Measurements from ENCODE around the gene ACAP3. TPM values are rescaled to one million over a fixed set of nuclear protein-coding genes. Genes with fewer than 3 reads are reported as not detected.
A peak's percentile ranks its signal among the peaks of the same experiment; 100 is the strongest.

Gene ACAP3
- total RNA-seq, 1 experiment from 2014 or later: 42.2 TPM

GRCh38 chr1:1273512-1274298 is 34.0 kb downstream of the ACAP3 start, which contains the start of gene UBE2J2 (continued):
- TF ChIP-seq USF1 (CRISPR knock-in tag; IDR thresholded peaks at IDR 0.05) (no peak), ZNF671 (CRISPR knock-in tag; IDR thresholded peaks at IDR 0.05) (no peak), ERG (CRISPR knock-in tag; IDR thresholded peaks at IDR 0.05) (no peak), FOXP1 (CRISPR knock-in tag; IDR thresholded peaks at IDR 0.05; ENCODE audit: borderline replicate concordance) (peak; percentile 76), STAT6 (CRISPR knock-in tag; conservative IDR thresholded peaks at IDR 0.05; ENCODE audit: low read depth) (peak; percentile 83; the same call in 1 of the 2 replicates), TEAD1 (CRISPR knock-in tag; IDR thresholded peaks at IDR 0.05) (peak; percentile 75; the same call in 1 of the 2 replicates), E2F1 (CRISPR knock-in tag; IDR thresholded peaks at IDR 0.05) (no peak)

DNA sequence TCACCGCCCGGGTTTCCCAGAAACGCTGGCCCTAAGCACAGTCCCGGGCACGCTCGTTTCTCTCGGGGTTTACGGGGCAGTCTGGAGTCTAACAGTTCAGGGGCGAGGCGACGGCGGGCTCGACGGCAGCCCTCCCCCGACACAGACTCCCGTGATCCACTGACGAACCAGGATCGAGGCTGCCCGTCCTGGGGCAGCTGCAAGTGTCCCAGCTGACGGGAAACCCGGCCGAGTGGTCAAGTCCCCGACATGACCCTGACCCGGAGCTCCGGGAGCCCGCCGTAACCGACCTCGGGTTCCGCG is 34.6 kb downstream of the ACAP3 start:
- Mint-ChIP-seq H3K27ac (no peak overlapping the region; the same call in 1 of the 2 replicates), H3K4me1 (peaks cover 23% of the 10 kb centered on the region), H3K9me3 (peaks cover 5% of the 10 kb centered on the region), H3K4me3 (peak overlapping the region; percentile 84), H3K36me3 (peaks cover 6% of the 10 kb centered on the region), H3K27me3 (ENCODE audit: low read depth) (no peaks in the 10 kb centered on the region)
- ATAC-seq (no peak), DNase-seq (ENCODE audit: low spot score) (peak; percentile 12)
- ChIA-PET CTCF (interaction anchor here (0.6 to 2.2 kb wide), 13 partner anchors 9 to 209 kb away, joined by 3 to 25 read pairs (median 4); no protein-coding TSS in a partner anchor), POLR2A (interaction anchor here (0.6 to 1.4 kb wide), 3 partner anchors 15 to 227 kb away, joined by 3 to 5 read pairs (median 3); no protein-coding TSS in a partner anchor)
- TF ChIP-seq NFATC4 (CRISPR knock-in tag; IDR thresholded peaks at IDR 0.05) (no peak), STAT6 (CRISPR knock-in tag; conservative IDR thresholded peaks at IDR 0.05; ENCODE audit: low read depth) (no peak), NR3C1 (CRISPR knock-in tag; conservative IDR thresholded peaks at IDR 0.05; ENCODE audit: low read depth) (no peak), NR2C2 (CRISPR knock-in tag; IDR thresholded peaks at IDR 0.05) (no peak), GTF2I (CRISPR knock-in tag; conservative IDR thresholded peaks at IDR 0.05) (no peak), ZNF281 (CRISPR knock-in tag; IDR thresholded peaks at IDR 0.05) (no peak), NR1H2 (CRISPR knock-in tag; IDR thresholded peaks at IDR 0.05) (no peak), AFF4 (CRISPR knock-in tag; IDR thresholded peaks at IDR 0.05; ENCODE audit: borderline replicate concordance) (no peak)
- TF ChIP-seq, protein P1, sequence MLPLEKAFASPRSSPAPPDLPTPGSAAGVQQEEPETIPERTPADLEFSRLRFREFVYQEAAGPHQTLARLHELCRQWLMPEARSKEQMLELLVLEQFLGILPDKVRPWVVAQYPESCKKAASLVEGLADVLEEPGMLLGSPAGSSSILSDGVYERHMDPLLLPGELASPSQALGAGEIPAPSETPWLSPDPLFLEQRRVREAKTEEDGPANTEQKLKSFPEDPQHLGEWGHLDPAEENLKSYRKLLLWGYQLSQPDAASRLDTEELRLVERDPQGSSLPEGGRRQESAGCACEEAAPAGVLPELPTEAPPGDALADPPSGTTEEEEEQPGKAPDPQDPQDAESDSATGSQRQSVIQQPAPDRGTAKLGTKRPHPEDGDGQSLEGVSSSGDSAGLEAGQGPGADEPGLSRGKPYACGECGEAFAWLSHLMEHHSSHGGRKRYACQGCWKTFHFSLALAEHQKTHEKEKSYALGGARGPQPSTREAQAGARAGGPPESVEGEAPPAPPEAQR (CRISPR knock-in tag; IDR thresholded peaks at IDR 0.05): no peak

All from WTC11 (cell line).